ENCODE results near the gene CPSF6. TPM values are rescaled to one million over a fixed set of nuclear protein-coding genes. Genes with fewer than 3 reads are reported as not detected.
"Not testable (repeated sequence)": the region's sequence is repeated elsewhere in the genome, so short reads cannot be mapped to it uniquely, and the experiment has no call there.

CPSF6 gene
- total and polyA plus RNA-seq, 2 donors from 2014 or later = 21.0 to 57.3 TPM

- FAIRE-seq = no peak
Measured at GRCh38 chr12:69304284-69304683, 64.9 kb downstream of the CPSF6 start.

GRCh38 chr12:69309461-69309860 is 70.1 kb downstream of the CPSF6 start:
- DNase-seq = no peak
- no peaks in the 10 kb centered on the region for H3K36me3 ChIP-seq (ENCODE audit: control insufficient read depth in 2 of 3, insufficient read depth in 3 of 3, low read length in 3 of 3)
- H3K27me3 ChIP-seq (ENCODE audit: control insufficient read depth, insufficient read depth, low read length) = no peaks in the 10 kb centered on the region
- no peak for FAIRE-seq
- no peak overlapping the region for H3K4me3 ChIP-seq (ENCODE audit: low read length in 3 of 3)
- intact Hi-C loops (cut with DNase I) = no loop called here
- H3K9ac ChIP-seq (ENCODE audit: low read length in 3 of 3) = no peak overlapping the region
- H3K4me1 ChIP-seq (ENCODE audit: control insufficient read depth in 2 of 3, insufficient read depth in 2 of 3, low read depth in 1 of 3, low read length in 3 of 3) = no peaks in the 10 kb centered on the region
- no peak for TF ChIP-seq CTCF (IDR thresholded peaks at IDR 0.05; ENCODE audit: borderline replicate concordance, extremely low read depth, insufficient read depth)
- H3K27ac ChIP-seq (ENCODE audit: low read depth in 2 of 2, low read length in 2 of 2) = no peak overlapping the region
- no peaks in the 10 kb centered on the region for H3K9me3 ChIP-seq (ENCODE audit: control insufficient read depth in 2 of 3, insufficient read depth in 1 of 3, low read length in 3 of 3)

More at GRCh38 chr12:69304284-69304683, 64.9 kb downstream of the CPSF6 start:
- intact Hi-C loops (cut with DNase I) = no loop called here
- Histone ChIP-seq H3K9ac (ENCODE audit: low read length in 3 of 3) (no peak overlapping the region), H3K9me3 (ENCODE audit: control insufficient read depth in 2 of 3, insufficient read depth in 1 of 3, low read length in 3 of 3) (no peaks in the 10 kb centered on the region), H3K36me3 (ENCODE audit: control insufficient read depth in 2 of 3, insufficient read depth in 3 of 3, low read length in 3 of 3) (no peaks in the 10 kb centered on the region), H3K4me3 (ENCODE audit: low read length in 3 of 3) (no peak overlapping the region), H3K27ac (ENCODE audit: low read depth in 2 of 2, low read length in 2 of 2) (no peak overlapping the region), H3K4me1 (ENCODE audit: control insufficient read depth in 2 of 3, insufficient read depth in 2 of 3, low read depth in 1 of 3, low read length in 3 of 3) (no peaks in the 10 kb centered on the region), H3K27me3 (ENCODE audit: control insufficient read depth, insufficient read depth, low read length) (no peaks in the 10 kb centered on the region)
- DNase-seq = no peak
- no peak for TF ChIP-seq CTCF (IDR thresholded peaks at IDR 0.05; ENCODE audit: borderline replicate concordance, extremely low read depth, insufficient read depth)

GRCh38 chr12:69313209-69313608 is 73.8 kb downstream of the CPSF6 start:
- TF ChIP-seq CTCF (IDR thresholded peaks at IDR 0.05; ENCODE audit: borderline replicate concordance, extremely low read depth, insufficient read depth) = no peak
- FAIRE-seq (no peak), DNase-seq (no peak)
- no peaks in the 10 kb centered on the region for H3K27me3 ChIP-seq (ENCODE audit: control insufficient read depth, insufficient read depth, low read length)
- no peak overlapping the region for H3K9ac ChIP-seq (ENCODE audit: low read length in 3 of 3)
- no peaks in the 10 kb centered on the region for H3K36me3 ChIP-seq (ENCODE audit: control insufficient read depth in 2 of 3, insufficient read depth in 3 of 3, low read length in 3 of 3)
- intact Hi-C loops (cut with DNase I) = no loop called here
- no peak overlapping the region for H3K27ac ChIP-seq (ENCODE audit: low read depth in 2 of 2, low read length in 2 of 2)
- H3K9me3 ChIP-seq (ENCODE audit: control insufficient read depth in 2 of 3, insufficient read depth in 1 of 3, low read length in 3 of 3) = peaks cover 0 to under 1% (median 0%) of the 10 kb centered on the region in 3 donors
- no peak overlapping the region for H3K4me3 ChIP-seq (ENCODE audit: low read length in 3 of 3)
- H3K4me1 ChIP-seq (ENCODE audit: control insufficient read depth in 2 of 3, insufficient read depth in 2 of 3, low read depth in 1 of 3, low read length in 3 of 3) = no peaks in the 10 kb centered on the region

GRCh38 chr12:69316784-69317183 is 77.4 kb downstream of the CPSF6 start:
- H3K27ac ChIP-seq (ENCODE audit: low read depth in 2 of 2, low read length in 2 of 2); H3K4me3 ChIP-seq (ENCODE audit: low read length in 3 of 3); H3K27me3 ChIP-seq (ENCODE audit: control insufficient read depth, insufficient read depth, low read length); H3K9me3 ChIP-seq (ENCODE audit: control insufficient read depth in 2 of 3, insufficient read depth in 1 of 3, low read length in 3 of 3); intact Hi-C loops (cut with DNase I); H3K9ac ChIP-seq (ENCODE audit: low read length in 3 of 3); H3K36me3 ChIP-seq (ENCODE audit: control insufficient read depth in 2 of 3, insufficient read depth in 3 of 3, low read length in 3 of 3); DNase-seq; FAIRE-seq; H3K4me1 ChIP-seq (ENCODE audit: control insufficient read depth in 2 of 3, insufficient read depth in 2 of 3, low read depth in 1 of 3, low read length in 3 of 3): not testable (repeated sequence)

GRCh38 chr12:69317233-69317632 is 77.9 kb downstream of the CPSF6 start:
- H3K36me3 ChIP-seq (ENCODE audit: control insufficient read depth in 2 of 3, insufficient read depth in 3 of 3, low read length in 3 of 3); H3K27me3 ChIP-seq (ENCODE audit: control insufficient read depth, insufficient read depth, low read length); FAIRE-seq; DNase-seq; H3K4me1 ChIP-seq (ENCODE audit: control insufficient read depth in 2 of 3, insufficient read depth in 2 of 3, low read depth in 1 of 3, low read length in 3 of 3); H3K27ac ChIP-seq (ENCODE audit: low read depth in 2 of 2, low read length in 2 of 2); H3K4me3 ChIP-seq (ENCODE audit: low read length in 3 of 3); intact Hi-C loops (cut with DNase I); H3K9ac ChIP-seq (ENCODE audit: low read length in 3 of 3); H3K9me3 ChIP-seq (ENCODE audit: control insufficient read depth in 2 of 3, insufficient read depth in 1 of 3, low read length in 3 of 3): not testable (repeated sequence)
